Fibroblast of skin of back (primary cell): ENCODE measurements around the gene KIF24. TPM values are rescaled to one million over a fixed set of nuclear protein-coding genes. Genes with fewer than 3 reads are reported as not detected.
A peak's percentile ranks its signal among the peaks of the same experiment; 100 is the strongest.
"Not testable (repeated sequence)": the region's sequence is repeated elsewhere in the genome, so short reads cannot be mapped to it uniquely, and the experiment has no call there.

Experiments used
- DNase-seq: peaks from one replicate; pipeline ENCODE4 v3.0.0-alpha.2; 2013
- polyA plus RNA-seq, 2 experiments: library from polyadenylated mRNA; unstranded; fragments of 120-200 nt; gene quantifications; one replicate each; pipeline ENCODE4 v1.2.1, GENCODE V29; 2013; ENCODE audit not compliant: insufficient read length in 2 of 2

Gene KIF24
- polyA plus RNA-seq (2013, experiment 1 of 2; ENCODE audit: insufficient read length) = 3.8 TPM
- polyA plus RNA-seq (2013, experiment 2 of 2; ENCODE audit: insufficient read length) = 0.44 TPM

- peak; percentile 100 for DNase-seq
Observed at GRCh38 chr9:34328987-34329832, at the start of gene KIF24, which contains the start of gene NUDT2. KIF24 (minus strand) TSS chr9:34329268; CDS start chr9:34311346, 17,922 bp downstream. NUDT2 (plus strand) TSS chr9:34329569; CDS start chr9:34339040, 9,471 bp downstream.

- DNase-seq = no peak
Observed at GRCh38 chr9:34378376-34379060, 49.5 kb upstream of the KIF24 start.

GRCh38 chr9:34377404-34377746 lies 48.3 kb upstream of the KIF24 start:
- no peak for DNase-seq

DNA sequence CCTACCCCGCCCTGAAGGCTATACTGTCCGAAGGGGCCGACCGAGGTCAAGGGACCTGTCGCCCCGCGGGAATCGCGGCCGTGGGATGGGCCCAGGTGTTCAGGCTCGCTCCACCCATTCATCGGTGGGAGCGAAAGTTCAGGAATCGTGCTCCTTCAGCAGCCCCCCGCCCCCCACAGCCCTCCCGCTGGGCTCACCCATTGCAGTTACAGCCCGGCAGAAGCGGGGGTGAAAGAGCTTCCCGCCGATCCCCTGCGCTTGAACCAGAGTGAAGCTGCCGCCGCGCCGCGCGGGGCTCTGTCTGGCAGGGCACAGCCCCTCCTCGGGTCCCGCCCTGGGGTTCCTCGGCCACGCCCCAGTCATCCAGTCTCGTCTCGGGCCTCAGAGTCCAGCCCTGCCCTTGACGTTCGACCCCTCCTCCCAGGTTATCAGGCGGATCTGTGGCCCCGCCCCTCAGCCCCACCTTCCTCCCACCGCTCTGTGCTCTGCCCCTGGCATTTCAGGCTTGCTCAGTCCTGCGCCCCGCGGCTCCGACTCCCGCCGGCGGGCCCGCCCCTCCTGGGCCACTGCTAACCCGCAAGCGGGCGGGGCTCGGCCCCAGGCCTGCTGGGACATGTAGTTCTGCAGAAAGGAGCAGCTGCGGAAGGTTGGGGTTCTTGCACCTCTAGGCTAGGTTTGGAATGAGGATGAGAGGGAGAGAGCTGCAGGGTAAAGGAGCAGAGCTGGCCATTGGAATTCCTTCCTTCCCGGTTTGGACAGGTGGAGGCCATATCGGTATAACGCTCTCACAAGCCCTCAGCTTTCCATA lies 47.7 kb upstream of the KIF24 start, which contains the start of gene MYORG:
Gene MYORG (minus strand): TSS at position 303 of the 808 bp plus-strand sequence. CDS start 3,955 bp downstream, outside the sequence.
- DNase-seq = peak; percentile 86

GRCh38 chr9:34375901-34376595 lies 47.0 kb upstream of the KIF24 start:
- no peak for DNase-seq

GRCh38 chr9:34374905-34375552 lies 46.0 kb upstream of the KIF24 start:
- no peak for DNase-seq

DNA sequence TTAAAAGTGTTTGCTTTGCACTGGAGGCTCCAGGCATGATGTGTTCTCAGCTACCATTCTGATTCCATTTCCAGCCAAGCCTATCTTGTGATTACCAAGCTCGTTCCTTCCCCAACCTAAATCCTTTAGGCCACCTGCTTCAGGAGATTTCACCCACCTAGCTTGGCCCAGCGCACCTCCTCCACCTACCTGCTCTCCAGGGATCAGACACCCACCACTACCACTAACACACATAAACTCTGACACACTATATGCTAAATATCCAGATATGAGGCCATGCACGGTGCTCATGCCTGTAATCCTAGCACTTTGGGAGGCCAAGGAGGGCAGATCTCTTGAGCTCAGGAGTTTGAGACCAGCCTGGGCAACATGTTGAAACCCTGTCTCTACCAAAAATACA lies 45.3 kb upstream of the KIF24 start:
- DNase-seq = no peak

GRCh38 chr9:34373749-34374148 lies 44.7 kb upstream of the KIF24 start:
- no peak for DNase-seq

GRCh38 chr9:34372467-34373011 lies 43.5 kb upstream of the KIF24 start:
- DNase-seq = no peak

DNA sequence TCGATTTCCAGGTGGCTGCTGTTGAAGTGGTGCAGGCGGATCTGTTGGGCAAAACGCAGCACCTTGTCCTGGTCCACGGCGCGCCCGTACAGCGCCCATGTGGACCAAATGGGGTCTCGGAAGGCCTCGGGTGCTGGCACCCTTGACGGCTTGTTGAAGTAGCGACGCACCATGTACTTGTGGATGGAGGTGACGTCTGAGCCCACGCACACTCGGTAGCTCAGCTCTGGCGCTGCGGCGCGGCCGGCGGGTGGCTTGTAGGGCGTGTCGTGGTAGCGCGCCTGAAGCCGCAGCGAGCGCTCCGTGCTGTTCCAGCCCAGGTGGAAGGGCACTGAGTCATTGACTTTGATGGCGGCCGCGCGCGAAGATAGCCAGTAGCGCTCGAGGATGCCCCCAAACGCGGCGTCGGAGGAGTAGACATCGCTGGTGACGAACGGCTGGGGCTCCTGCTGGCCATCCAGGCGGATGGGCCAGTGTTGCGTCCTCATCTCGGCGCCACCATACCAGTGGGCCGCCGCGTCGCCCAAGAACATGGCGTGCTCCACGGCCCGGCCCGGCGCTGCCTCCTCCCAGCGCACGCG lies 42.9 kb upstream of the KIF24 start:
- no peak for DNase-seq

DNA sequence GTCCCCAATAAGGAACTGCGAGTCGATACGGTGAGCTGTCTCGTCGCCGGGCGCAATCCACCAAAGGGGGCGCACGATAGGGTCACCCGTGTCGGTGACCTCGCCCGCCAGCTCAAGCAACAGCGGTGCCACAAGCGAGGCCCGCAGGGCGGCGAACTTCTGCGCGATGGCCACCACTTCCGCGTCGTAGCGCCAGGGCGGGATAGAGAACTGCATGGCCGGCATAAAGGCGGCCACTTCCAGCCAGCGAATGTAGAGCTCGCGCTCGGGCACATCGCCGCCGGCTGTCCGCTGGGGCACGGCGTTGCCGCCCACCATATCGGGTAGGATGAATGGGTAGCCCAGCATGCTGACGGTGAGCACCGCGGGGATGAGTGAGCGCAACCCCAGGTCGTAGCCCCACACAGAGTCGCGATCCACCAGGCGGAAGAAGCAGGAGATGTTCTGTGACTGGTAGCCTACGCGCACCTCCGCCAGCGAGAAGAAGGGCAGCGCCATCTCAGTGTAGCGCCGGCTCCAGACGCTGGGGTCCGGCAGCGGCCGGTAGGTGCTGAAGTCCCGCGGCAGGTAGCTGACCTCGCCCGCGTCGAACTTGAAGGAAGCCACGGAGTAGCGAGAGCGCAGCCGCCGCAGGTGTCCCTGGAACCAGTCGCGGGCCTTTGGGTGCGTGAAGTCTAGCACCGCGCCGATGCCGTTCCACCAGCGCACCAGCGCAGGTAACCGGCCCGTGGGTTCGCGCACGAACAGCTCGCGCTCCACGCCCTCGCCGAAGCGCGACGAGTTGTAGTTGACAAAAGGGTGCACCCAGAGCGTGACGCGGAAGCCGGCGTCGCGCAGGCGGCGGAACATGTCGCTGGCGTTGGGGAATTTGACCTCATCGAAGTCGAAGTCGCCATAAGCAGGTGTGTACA lies 42.2 kb upstream of the KIF24 start:
- peak; percentile 14 for DNase-seq

DNA sequence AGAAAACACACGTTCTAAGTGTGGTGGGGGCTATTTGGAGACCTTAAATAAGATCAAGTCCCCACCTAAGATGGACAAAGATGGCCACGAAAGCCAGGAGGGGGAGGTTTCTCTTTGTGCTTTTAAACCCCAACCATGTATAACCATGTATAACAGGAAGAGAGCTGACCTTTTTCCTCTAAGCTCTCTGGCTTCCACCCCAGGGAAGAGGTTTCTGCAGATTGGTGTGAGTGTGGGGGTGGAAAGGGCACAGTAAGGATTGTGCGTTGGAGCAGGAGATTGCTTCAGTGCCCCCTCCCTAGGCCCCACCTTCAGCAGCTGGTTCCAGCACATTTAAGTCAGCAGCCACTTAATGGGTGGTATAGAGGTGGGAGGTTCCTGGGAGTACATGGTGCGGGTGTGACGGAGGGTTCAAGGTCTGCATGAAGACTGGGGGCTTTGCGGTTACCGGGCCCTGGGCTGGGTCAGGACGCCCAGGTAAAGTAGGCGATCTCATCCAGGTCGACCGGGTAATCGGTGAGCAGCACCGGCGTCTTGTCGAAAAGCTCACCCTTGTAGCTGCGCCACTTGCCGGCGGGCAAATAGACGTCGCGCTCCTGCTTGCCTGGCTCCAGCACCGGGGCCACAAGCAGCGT lies 41.4 kb upstream of the KIF24 start:
- DNase-seq = no peak

- DNase-seq = no peak
Observed at GRCh38 chr9:34369636-34370035, 40.6 kb upstream of the KIF24 start.

DNA sequence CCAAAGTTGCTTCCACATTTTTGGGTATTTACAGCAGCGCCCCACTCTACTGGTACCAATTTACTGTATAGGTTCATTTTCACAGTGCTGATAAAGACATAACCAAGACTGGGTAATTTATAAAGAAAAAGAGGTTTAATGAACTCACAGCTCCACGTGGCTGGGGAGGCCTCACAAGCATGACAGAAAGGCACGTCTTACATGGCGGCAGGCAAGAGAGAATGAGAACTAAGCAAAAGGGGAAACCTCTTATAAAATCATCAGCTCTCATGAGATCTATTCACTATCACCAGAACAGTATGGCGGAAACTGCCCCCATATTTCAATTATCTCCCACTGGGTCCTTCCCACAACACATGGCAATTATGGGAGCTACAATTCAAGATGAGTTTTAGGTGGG lies 39.7 kb upstream of the KIF24 start:
- DNase-seq = not testable (repeated sequence)

DNA sequence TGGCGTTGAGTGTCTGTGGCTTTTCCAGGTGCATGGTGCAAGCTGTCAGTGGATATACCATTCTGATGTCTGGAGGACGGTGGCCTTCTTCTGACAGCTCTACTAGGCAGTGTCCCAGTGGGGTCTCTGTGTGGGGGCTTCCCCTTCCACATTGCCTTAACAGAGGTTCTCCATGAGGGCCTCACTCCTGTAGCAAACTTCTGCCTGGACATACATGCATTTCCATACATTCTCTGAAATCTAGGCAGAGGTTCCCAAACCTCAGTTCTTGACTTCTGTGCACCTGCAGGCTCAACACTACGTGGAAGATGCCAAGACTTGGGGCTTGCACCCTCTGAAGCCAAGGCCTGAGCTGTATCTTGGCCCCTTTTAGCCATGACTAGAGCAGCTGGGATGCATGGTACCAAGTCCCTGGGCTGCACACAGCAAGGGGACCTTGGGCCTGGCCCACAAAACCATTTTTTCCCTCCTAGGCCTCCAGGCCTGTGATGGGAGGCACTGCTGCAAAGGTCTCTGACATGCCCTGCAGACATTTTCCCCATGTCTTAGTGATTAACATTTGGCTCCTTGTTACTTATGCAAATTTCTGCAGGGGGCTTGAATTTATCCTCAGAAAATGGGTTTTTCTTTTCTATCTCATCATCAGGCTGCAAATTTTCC lies 38.8 kb upstream of the KIF24 start:
- not testable (repeated sequence) for DNase-seq

- DNase-seq = no peak
Observed at GRCh38 chr9:34366365-34366764, 37.3 kb upstream of the KIF24 start.

DNA sequence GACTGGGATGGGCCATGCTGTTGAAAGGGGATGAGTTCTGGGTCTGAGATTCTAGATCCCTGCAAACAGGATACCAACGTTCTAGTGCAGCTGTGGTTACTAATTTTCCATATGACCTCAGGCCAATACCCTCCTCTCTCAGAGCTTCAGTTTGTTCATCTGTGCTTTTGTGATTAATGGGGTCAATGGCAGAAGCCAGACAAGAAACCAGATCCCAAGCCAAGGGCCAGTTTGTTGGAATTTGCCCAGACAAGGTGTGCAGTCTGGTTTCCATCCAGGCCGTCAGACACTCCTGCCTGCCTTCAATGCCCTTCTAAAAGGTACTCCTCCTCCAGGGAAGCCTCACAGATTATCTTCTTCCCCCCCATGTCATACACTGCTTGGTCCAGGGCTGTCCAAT lies 36.2 kb upstream of the KIF24 start:
- DNase-seq = no peak

DNA sequence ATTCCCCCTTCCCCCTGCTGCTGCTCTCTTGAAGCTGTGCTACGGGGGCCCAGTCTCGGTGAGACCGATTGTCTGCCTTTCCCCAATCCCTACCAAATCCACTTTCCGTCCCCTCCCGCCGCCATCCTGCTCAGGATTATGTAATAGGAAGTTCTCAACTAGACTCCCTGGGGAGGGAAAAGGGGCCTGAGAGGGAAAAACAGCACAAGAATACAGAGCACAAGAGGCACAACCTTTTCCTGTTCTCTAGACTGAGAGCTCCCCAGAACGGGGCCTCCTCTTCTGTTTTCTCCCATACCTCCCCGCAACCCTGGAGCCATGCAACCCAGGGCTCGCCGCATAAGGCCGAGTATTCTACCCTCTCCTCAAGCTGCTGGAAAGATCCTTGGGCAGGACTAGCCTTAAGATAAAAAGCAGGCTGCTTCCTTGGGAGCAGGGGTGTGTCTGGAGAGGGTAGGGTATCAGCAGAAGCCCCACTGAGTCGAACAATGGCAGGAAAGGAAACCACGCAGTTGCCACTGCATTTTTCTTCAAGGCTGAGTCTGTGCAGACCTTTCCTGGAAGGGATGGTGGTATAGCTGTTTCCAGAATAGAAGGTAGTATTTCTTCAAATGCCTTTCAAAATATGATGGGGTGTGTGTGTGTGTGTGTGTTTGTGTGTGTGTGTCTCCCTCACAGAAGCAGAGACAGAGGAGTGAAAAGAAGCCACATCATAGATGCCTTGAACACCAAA lies 34.7 kb upstream of the KIF24 start:
- no peak for DNase-seq
